Measurements from ENCODE around the gene ZPLD1. TPM values are rescaled to one million over a fixed set of nuclear protein-coding genes. Genes with fewer than 3 reads are reported as not detected.
A peak's percentile ranks its signal among the peaks of the same experiment; 100 is the strongest.

ZPLD1 gene
- total RNA-seq, 2 experiments from 2014 or later: not detected

- Histone ChIP-seq H3K27me3 (ENCODE audit: control insufficient read depth in 1 of 2, insufficient read depth in 2 of 2, low read length in 2 of 2) (no peaks in the 10 kb centered on the region), H3K9me3 (ENCODE audit: control insufficient read depth in 1 of 2, insufficient read depth in 1 of 2, low read length in 2 of 2) (no peaks in the 10 kb centered on the region), H3K36me3 (ENCODE audit: insufficient read depth, low read length) (no peaks in the 10 kb centered on the region), H3K4me1 (ENCODE audit: insufficient read depth, low read length) (no peaks in the 10 kb centered on the region), H3K4me3 (ENCODE audit: low read length) (no peak overlapping the region), H3K27ac (ENCODE audit: low read depth in 1 of 2, low read length in 2 of 2) (no peak overlapping the region)
- Mint-ChIP-seq H3K4me1 (ENCODE audit: low read depth) (no peaks in the 10 kb centered on the region), H3K4me3 (no peak overlapping the region), H3K36me3 (ENCODE audit: low read depth) (no peaks in the 10 kb centered on the region), H3K9me3 (no peaks in the 10 kb centered on the region), H3K27me3 (no peaks in the 10 kb centered on the region), H3K27ac (no peak overlapping the region)
- no peak for TF ChIP-seq CTCF (IDR thresholded peaks at IDR 0.05)
- ChIA-PET POLR2A (no interaction called here), CTCF (no interaction called here)
- no peak for ATAC-seq (ENCODE audit: poor library complexity)
- no peak for DNase-seq
- intact Hi-C loops (cut with DNase I, micrococcal nuclease): no loop called here
These were observed 50.9 kb downstream of the ZPLD1 start for GRCh38 chr3:102485701-102486100.

- POLR2A ChIA-PET: no interaction called here
- Mint-ChIP-seq H3K4me1 (ENCODE audit: low read depth) (no peaks in the 10 kb centered on the region), H3K4me3 (no peak overlapping the region), H3K36me3 (ENCODE audit: low read depth) (no peaks in the 10 kb centered on the region), H3K27me3 (no peaks in the 10 kb centered on the region), H3K9me3 (no peaks in the 10 kb centered on the region), H3K27ac (no peak overlapping the region)
- no peaks in the 10 kb centered on the region for H3K4me1 ChIP-seq (ENCODE audit: insufficient read depth, low read length)
- H3K36me3 ChIP-seq (ENCODE audit: insufficient read depth, low read length): no peaks in the 10 kb centered on the region
- no peaks in the 10 kb centered on the region for H3K27me3 ChIP-seq (ENCODE audit: control insufficient read depth in 1 of 2, insufficient read depth in 2 of 2, low read length in 2 of 2)
- intact Hi-C loops (cut with DNase I, micrococcal nuclease): no loop called here
- no peak for ATAC-seq (ENCODE audit: poor library complexity)
- no peak overlapping the region for H3K4me3 ChIP-seq (ENCODE audit: low read length)
- no peak for DNase-seq
- peaks cover 0 to 4% of the 10 kb centered on the region in 2 experiments for H3K9me3 ChIP-seq (ENCODE audit: control insufficient read depth in 1 of 2, insufficient read depth in 1 of 2, low read length in 2 of 2)
- no peak for TF ChIP-seq CTCF (IDR thresholded peaks at IDR 0.05)
- H3K27ac ChIP-seq (ENCODE audit: low read depth in 1 of 2, low read length in 2 of 2): no peak overlapping the region
- CTCF ChIA-PET: no interaction called here
These were observed 53.5 kb downstream of the ZPLD1 start for GRCh38 chr3:102488331-102488730.

GRCh38 chr3:102492300-102492699 lies 57.5 kb downstream of the ZPLD1 start:
- CTCF ChIA-PET: no interaction called here
- no peaks in the 10 kb centered on the region for H3K4me1 Mint-ChIP-seq (ENCODE audit: low read depth)

More at GRCh38 chr3:102492300-102492699, 57.5 kb downstream of the ZPLD1 start:
- Histone ChIP-seq H3K27ac (ENCODE audit: low read depth in 1 of 2, low read length in 2 of 2) (no peak overlapping the region), H3K36me3 (ENCODE audit: insufficient read depth, low read length) (no peaks in the 10 kb centered on the region), H3K4me3 (ENCODE audit: low read length) (no peak overlapping the region), H3K9me3 (ENCODE audit: control insufficient read depth in 1 of 2, insufficient read depth in 1 of 2, low read length in 2 of 2) (peaks cover 0 to 4% of the 10 kb centered on the region in 2 experiments), H3K27me3 (ENCODE audit: control insufficient read depth in 1 of 2, insufficient read depth in 2 of 2, low read length in 2 of 2) (no peaks in the 10 kb centered on the region), H3K4me1 (ENCODE audit: insufficient read depth, low read length) (no peaks in the 10 kb centered on the region)
- H3K36me3 Mint-ChIP-seq (ENCODE audit: low read depth): no peaks in the 10 kb centered on the region
- ATAC-seq (ENCODE audit: poor library complexity) (no peak), DNase-seq (peak in 1 of 14 experiments; percentile 3)
- H3K4me3 Mint-ChIP-seq: no peak overlapping the region
- peaks cover 7% of the 10 kb centered on the region for H3K27me3 Mint-ChIP-seq
- no peaks in the 10 kb centered on the region for H3K9me3 Mint-ChIP-seq
- TF ChIP-seq CTCF (IDR thresholded peaks at IDR 0.05): no peak
- H3K27ac Mint-ChIP-seq: no peak overlapping the region
- intact Hi-C loops (cut with DNase I, micrococcal nuclease): no loop called here
- POLR2A ChIA-PET: no interaction called here

Data from CD4-positive, alpha-beta T cell (primary cell).